Measurements from ENCODE around the gene UPP1. TPM values are rescaled to one million over a fixed set of nuclear protein-coding genes. Genes with fewer than 3 reads are reported as not detected.

Gene UPP1
- total and polyA plus RNA-seq, 10 of the 15 experiments (the other 5 are each of a cell fraction or from before 2014, with no cell fraction given) = 0.93 to 7.9 (median 3.8) TPM

GRCh38 chr7:48097521-48098231, 8.6 kb downstream of the UPP1 start:
- Histone ChIP-seq H3K27ac (ENCODE audit: control insufficient read depth, insufficient read depth) (no peak overlapping the region), H3K4me2 (ENCODE audit: control insufficient read depth, insufficient read depth) (no peak overlapping the region), H3K27me3 (replicated peaks in 1 of 2; ENCODE audit: control insufficient read depth in 2 of 2, insufficient read depth in 2 of 2, low read length in 1 of 2) (no peaks in the 10 kb centered on the region), H3K9me3 (replicated peaks; ENCODE audit: control insufficient read depth, insufficient read depth, low read length) (no peaks in the 10 kb centered on the region), H3K9ac (ENCODE audit: control insufficient read depth, insufficient read depth, low read length) (no peak overlapping the region), H2AFZ (ENCODE audit: control insufficient read depth, low read depth, low read length) (no peak overlapping the region), H4K20me1 (ENCODE audit: control insufficient read depth, insufficient read depth) (no peaks in the 10 kb centered on the region), H3K4me1 (ENCODE audit: control insufficient read depth, insufficient read depth, low read length) (no peaks in the 10 kb centered on the region), H3K4me3 (no peak overlapping the region), H3K36me3 (ENCODE audit: control insufficient read depth in 2 of 2, insufficient read depth in 2 of 2, low read length in 1 of 2) (no peaks in the 10 kb centered on the region), H3K79me2 (ENCODE audit: control insufficient read depth, insufficient read depth, low read length) (no peaks in the 10 kb centered on the region)
- intact Hi-C loops (cut with micrococcal nuclease; ENCODE audit: unreplicated experiment) (no loop called here), in situ Hi-C loops (cut with MboI) (no loop called here)
- ChIA-PET SMC1A (ENCODE audit: uncharacterized antibody, unreplicated experiment) (interaction anchor here (0.6 kb wide), 1 partner anchor 13 kb away, joined by 4 read pairs; no protein-coding TSS in a partner anchor), RAD21 (ENCODE audit: unreplicated experiment) (no interaction called here), CTCF (no interaction called here), POLR2A (interaction anchor here (0.5 kb wide), 1 partner anchor 171 kb away, joined by 3 read pairs; no protein-coding TSS in a partner anchor)
- WGBS (ENCODE audit: insufficient coverage, insufficient replicate concordance, low lambda C conversion rate, missing lambda C conversion rate) = 56% methylated on average over 6 of the region's 6 CpGs
- FAIRE-seq = no peak
- ATAC-seq = peak; percentile 26; the same call in 1 of the 3 replicates
- no peak for DNase-seq (ENCODE audit: low read depth, low spot score)
- no peak for TF ChIP-seq MLLT1 (IDR thresholded peaks at IDR 0.05)
- no peak for TF ChIP-seq NKRF (conservative IDR thresholded peaks at IDR 0.05)
- no peak for TF ChIP-seq ZNF217 (IDR thresholded peaks at IDR 0.05)
- no peak for TF ChIP-seq ZNF24 (IDR thresholded peaks at IDR 0.05)
- TF ChIP-seq HSF1 (IDR thresholded peaks at IDR 0.05; ENCODE audit: low read depth, low read length) = no peak
- TF ChIP-seq CEBPZ (IDR thresholded peaks at IDR 0.05; ENCODE audit: low read depth, low read length) = no peak
- TF ChIP-seq USF2 (IDR thresholded peaks at IDR 0.05; ENCODE audit: borderline replicate concordance, low read depth, low read length) = no peak
- TF ChIP-seq BACH1 (IDR thresholded peaks at IDR 0.05; ENCODE audit: borderline replicate concordance) = no peak
- TF ChIP-seq RELA (IDR thresholded peaks at IDR 0.05; ENCODE audit: borderline replicate concordance, partially characterized antibody) = no peak
- no peak for TF ChIP-seq HDAC2 (IDR thresholded peaks at IDR 0.05)
- TF ChIP-seq GABPA (IDR thresholded peaks at IDR 0.05; ENCODE audit: low read depth) = no peak
- TF ChIP-seq EP300 (IDR thresholded peaks at IDR 0.05; ENCODE audit: borderline replicate concordance in 1 of 2, control insufficient read depth in 1 of 2, low read depth in 2 of 2, low read length in 2 of 2) = no peak
- no TSS peak for BruUV-seq (replicated peaks)
